ENCODE data around the gene IDH3A. TPM values are rescaled to one million over a fixed set of nuclear protein-coding genes. Genes with fewer than 3 reads are reported as not detected.

The IDH3A gene
- total RNA-seq, 1 experiment from 2014 or later: 40.2 TPM

GRCh38 chr15:78108300-78109084 is 40.7 kb upstream of the IDH3A start:
- peaks cover 0 to 6% of the 10 kb centered on the region in 2 experiments; a peak in 2 of 4 replicates for H3K4me1 Mint-ChIP-seq
- Histone ChIP-seq H3K79me2 (ENCODE audit: insufficient read depth, low read length) (no peaks in the 10 kb centered on the region), H2BK120ac (ENCODE audit: low read depth, low read length, poor library complexity, severe bottlenecking) (no peak overlapping the region), H4K91ac (ENCODE audit: insufficient read length, low read depth, low read length) (no peak overlapping the region), H2AK5ac (ENCODE audit: insufficient read length, low read length) (no peak overlapping the region), H2BK20ac (ENCODE audit: low read depth, low read length, poor library complexity, severe bottlenecking) (no peak overlapping the region), H3K4ac (ENCODE audit: low read depth, low read length) (no peak overlapping the region), H3K27me3 (ENCODE audit: insufficient read depth, low read length) (no peaks in the 10 kb centered on the region), H3K9ac (ENCODE audit: extremely low read depth, insufficient read length, low read length) (no peak overlapping the region), H3K18ac (ENCODE audit: insufficient read length, low read depth, low read length) (peak overlapping the region; percentile 15), H2BK5ac (ENCODE audit: insufficient read length, low read length) (no peak overlapping the region), H3K23me2 (ENCODE audit: insufficient read length, low read depth, low read length, poor library complexity, severe bottlenecking) (no peaks in the 10 kb centered on the region), H4K8ac (replicated peaks; ENCODE audit: insufficient read length, low read depth, low read length) (no peak overlapping the region), H2AFZ (ENCODE audit: low read length) (no peak overlapping the region), H2BK12ac (ENCODE audit: insufficient read length, low read depth, low read length) (no peak overlapping the region), H3K4me2 (ENCODE audit: insufficient read depth, insufficient read length, low read length) (no peak overlapping the region), H3K23ac (ENCODE audit: insufficient read length, low read depth, low read length) (no peak overlapping the region), H3T11ph (ENCODE audit: low read length) (no peak overlapping the region), H4K20me1 (ENCODE audit: control insufficient read depth, insufficient read depth, insufficient read length) (no peaks in the 10 kb centered on the region), H3K14ac (ENCODE audit: insufficient read depth, low read length) (no peak overlapping the region; the same call in 1 of the 2 replicates), H3K56ac (ENCODE audit: insufficient read length, low read depth, low read length) (no peak overlapping the region), H3K4me1 (ENCODE audit: insufficient read depth, low read length) (no peaks in the 10 kb centered on the region), H3K79me1 (ENCODE audit: insufficient read depth, low read depth, low read length, poor library complexity, severe bottlenecking) (no peaks in the 10 kb centered on the region), H4K5ac (ENCODE audit: insufficient read length, low read depth, low read length) (no peak overlapping the region), H3K9me3 (ENCODE audit: control insufficient read depth, low read depth, low read length) (no peaks in the 10 kb centered on the region), H3K27ac (ENCODE audit: insufficient read length, low read depth, low read length) (no peak overlapping the region), H2BK15ac (ENCODE audit: low read depth, low read length) (no peak overlapping the region)
- H3K9me3 Mint-ChIP-seq: no peaks in the 10 kb centered on the region
- no CpG with 5 or more reads among the region's 11 CpGs for WGBS (ENCODE audit: extremely low coverage, insufficient read length, low lambda C conversion rate)
- peak overlapping the region; percentile 34 to 76 (median 73); a peak in 5 of 7 replicates for H3K27ac Mint-ChIP-seq
- DNase-seq: peak; percentile 87
- H3K4me3 Mint-ChIP-seq: no peak overlapping the region
- TF ChIP-seq CTCF (conservative IDR thresholded peaks at IDR 0.05): peak; percentile 95
- H3K27me3 Mint-ChIP-seq (ENCODE audit: low read depth): no peaks in the 10 kb centered on the region
- peaks cover 4 to 14% (median 7%) of the 10 kb centered on the region in 3 experiments; a peak in 5 of 7 replicates for H3K36me3 Mint-ChIP-seq (ENCODE audit: insufficient read depth in 1 of 3, low read depth in 3 of 3)
